Panc1 (cell line): ENCODE measurements around the gene EXD1. TPM values are rescaled to one million over a fixed set of nuclear protein-coding genes. Genes with fewer than 3 reads are reported as not detected.

ENCODE experiments used
- ATAC-seq: fragments of 200-7000 bp; cut with Tn5 transposase; 2 replicates; pipeline ENCODE4 v1.9.1; 2020; ENCODE audit warnings: mild to moderate bottlenecking, moderate library complexity
- BruUV-seq: library from RNA; stranded (reverse); fragments of 400-500 nt; replicated peaks from 2 replicates; lab custom pipeline; 2021; lab: Mats Ljungman, UMichigan
- CTCF ChIA-PET: fragments of 300-600 bp; sonication (Branson Sonifier 250); formaldehyde crosslinking; loops from one replicate; lab custom pipeline; 2022; ENCODE audit warnings: antibody characterized with exemption; lab: Charles Lee
- POLR2A ChIA-PET: fragments of 300-600 bp; sonication (Branson Sonifier 250); formaldehyde crosslinking; loops from one replicate; lab custom pipeline; 2022; ENCODE audit warnings: antibody characterized with exemption; lab: Charles Lee
- DNase-seq: peaks from one replicate; pipeline ENCODE4 v3.0.0-alpha.2; 2010; ENCODE audit warnings: low read depth, low spot score
- H3K27ac ChIP-seq: 2 replicates; pipeline ENCODE4 v1.5.1; 2011; ENCODE audit warnings: mild to moderate bottlenecking, low read length, inconsistent platforms
- H3K27me3 ChIP-seq: fragments of 200-500 bp; sonication (Bioruptor generic); 2 replicates; pipeline ENCODE4 v1.6.0; 2014; ENCODE audit warnings: low read length, inconsistent platforms; ENCODE audit not compliant: control insufficient read depth, insufficient read depth
- H3K36me3 ChIP-seq: fragments of 200-500 bp; sonication (Bioruptor generic); 2 replicates; pipeline ENCODE4 v1.5.1; 2014; ENCODE audit warnings: inconsistent platforms, mild to moderate bottlenecking, low read length, moderate library complexity; ENCODE audit not compliant: control insufficient read depth, insufficient read depth
- H3K4me1 ChIP-seq: 2 replicates; pipeline ENCODE4 v1.5.1; 2011; ENCODE audit warnings: inconsistent platforms, mild to moderate bottlenecking, low read length, moderate library complexity; ENCODE audit not compliant: control insufficient read depth, insufficient read depth
- H3K4me3 ChIP-seq, 2 experiments: 2 replicates each; pipeline ENCODE4 v1.5.1; 2011 to 2012; ENCODE audit warnings: low read depth in 2 of 2, low read length in 2 of 2, mild to moderate bottlenecking in 2 of 2, inconsistent platforms in 1 of 2, moderate library complexity in 1 of 2
- H3K9me3 ChIP-seq: fragments of 200-500 bp; sonication (Bioruptor generic); 2 replicates; pipeline ENCODE4 v1.5.1; 2014; ENCODE audit warnings: low read depth, mild to moderate bottlenecking, inconsistent platforms, low read length, moderate library complexity; ENCODE audit not compliant: control insufficient read depth, insufficient read depth
- POLR2AphosphoS5 ChIP-seq: IDR thresholded peaks from 2 replicates; pipeline ENCODE4 v1.6.1; 2012; ENCODE audit warnings: mild to moderate bottlenecking, low read depth, low read length, moderate library complexity
- REST ChIP-seq, 2 experiments: IDR thresholded peaks; 2 replicates each; pipeline ENCODE4 v1.6.1; 2011 to 2012; ENCODE audit warnings: low read depth in 2 of 2, control low read depth in 1 of 2, low read length in 1 of 2, mild to moderate bottlenecking in 1 of 2, moderate library complexity in 1 of 2; ENCODE audit not compliant: insufficient read depth in 1 of 2
- SIN3A ChIP-seq: IDR thresholded peaks from 2 replicates; pipeline ENCODE4 v1.6.1; 2012; ENCODE audit warnings: low read depth, mild to moderate bottlenecking, low read length, moderate library complexity, borderline replicate concordance; ENCODE audit not compliant: insufficient read depth
- TCF7L2 ChIP-seq: IDR thresholded peaks from 2 replicates; pipeline ENCODE4 v1.6.1; 2011; ENCODE audit warnings: mild to moderate bottlenecking, low read depth, low read length, inconsistent platforms
- in situ Hi-C: cut with HindIII; loops from 2 replicates; pipeline ENCODE4 v1.10.0; 2016; ENCODE audit warnings: low sequenced_read_pairs, low pct_unique_long_range_greater_than_20kb
- intact Hi-C: fragments of 100-400 bp; cut with micrococcal nuclease; formaldehyde crosslinking; loops from one replicate; pipeline ENCODE4 v1.10.0; 2022; ENCODE audit not compliant: unreplicated experiment
- total RNA-seq: library from RNA; stranded (reverse); gene quantifications from one replicate; pipeline ENCODE4 v1.2.1, GENCODE V29; 2021; ENCODE audit not compliant: unreplicated experiment
- TF ChIP-seq, protein P1 (sequence below): fragments of 450-650 bp; IDR thresholded peaks from 2 replicates; pipeline ENCODE4 v1.5.1; 2017; ENCODE audit warnings: mild to moderate bottlenecking

EXD1 gene
- total RNA-seq, 1 experiment from 2014 or later, result 0.15 TPM

- H3K4me1 ChIP-seq, result no peaks in the 10 kb centered on the region
- no peaks in the 10 kb centered on the region for H3K9me3 ChIP-seq
- DNase-seq (no peak), ATAC-seq (no peak)
- TF ChIP-seq TCF7L2 (no peak), REST (IDR thresholded peaks at IDR 0.05; ENCODE audit: insufficient read depth in 1 of 2, low read depth in 2 of 2, low read length in 1 of 2) (no peak), SIN3A (no peak), POLR2AphosphoS5 (no peak)
- TF ChIP-seq, protein P1, sequence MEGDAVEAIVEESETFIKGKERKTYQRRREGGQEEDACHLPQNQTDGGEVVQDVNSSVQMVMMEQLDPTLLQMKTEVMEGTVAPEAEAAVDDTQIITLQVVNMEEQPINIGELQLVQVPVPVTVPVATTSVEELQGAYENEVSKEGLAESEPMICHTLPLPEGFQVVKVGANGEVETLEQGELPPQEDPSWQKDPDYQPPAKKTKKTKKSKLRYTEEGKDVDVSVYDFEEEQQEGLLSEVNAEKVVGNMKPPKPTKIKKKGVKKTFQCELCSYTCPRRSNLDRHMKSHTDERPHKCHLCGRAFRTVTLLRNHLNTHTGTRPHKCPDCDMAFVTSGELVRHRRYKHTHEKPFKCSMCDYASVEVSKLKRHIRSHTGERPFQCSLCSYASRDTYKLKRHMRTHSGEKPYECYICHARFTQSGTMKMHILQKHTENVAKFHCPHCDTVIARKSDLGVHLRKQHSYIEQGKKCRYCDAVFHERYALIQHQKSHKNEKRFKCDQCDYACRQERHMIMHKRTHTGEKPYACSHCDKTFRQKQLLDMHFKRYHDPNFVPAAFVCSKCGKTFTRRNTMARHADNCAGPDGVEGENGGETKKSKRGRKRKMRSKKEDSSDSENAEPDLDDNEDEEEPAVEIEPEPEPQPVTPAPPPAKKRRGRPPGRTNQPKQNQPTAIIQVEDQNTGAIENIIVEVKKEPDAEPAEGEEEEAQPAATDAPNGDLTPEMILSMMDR, result no peak
- POLR2A ChIA-PET, result no interaction called here
- no TSS peak for BruUV-seq
- in situ Hi-C loops (no loop called here), intact Hi-C loops (no loop called here)
- H3K27me3 ChIP-seq, result no peaks in the 10 kb centered on the region
- H3K4me3 ChIP-seq, result no peak overlapping the region
- H3K27ac ChIP-seq, result no peak overlapping the region
- CTCF ChIA-PET, result no interaction called here
- no peaks in the 10 kb centered on the region for H3K36me3 ChIP-seq
These were observed 36.1 kb downstream of the EXD1 start for GRCh38 chr15:41194444-41194843.

DNA sequence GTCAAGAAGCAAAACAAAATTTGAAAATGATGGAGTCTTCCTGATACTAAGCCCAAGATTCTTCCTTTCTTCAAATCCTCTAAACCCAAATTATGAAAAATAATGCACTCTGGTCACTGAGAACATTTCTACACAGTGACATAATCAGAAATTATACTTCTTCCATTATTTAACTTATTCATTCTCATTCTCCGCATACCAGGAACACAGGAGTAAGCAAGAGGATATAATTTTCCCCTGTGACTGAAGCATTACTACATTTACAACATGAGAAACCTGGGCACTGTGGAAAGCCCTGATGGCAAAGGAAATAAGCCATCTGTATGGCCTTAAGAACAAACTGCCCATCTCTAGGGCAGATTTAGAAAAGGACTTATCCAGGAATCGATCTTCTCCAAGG lies 47.0 kb downstream of the EXD1 start:
- Histone ChIP-seq H3K27ac (no peak overlapping the region), H3K4me3 (no peak overlapping the region), H3K4me1 (no peaks in the 10 kb centered on the region), H3K9me3 (no peaks in the 10 kb centered on the region), H3K36me3 (no peaks in the 10 kb centered on the region), H3K27me3 (no peaks in the 10 kb centered on the region)
- DNase-seq (no peak), ATAC-seq (no peak)
- CTCF ChIA-PET, result interaction anchor here (0.6 to 0.8 kb wide), 2 partner anchors 25 to 280 kb away, joined by 3 to 4 read pairs; no protein-coding TSS in a partner anchor
- in situ Hi-C loops, result no loop called here
- BruUV-seq, result no TSS peak
- intact Hi-C loops, result loop anchor here (10.0 kb wide), 3 partner anchors 99 to 239 kb away; no protein-coding TSS in a partner anchor
- no peak for TF ChIP-seq SIN3A
- TF ChIP-seq TCF7L2, result no peak
- TF ChIP-seq REST (IDR thresholded peaks at IDR 0.05; ENCODE audit: insufficient read depth in 1 of 2, low read depth in 2 of 2, low read length in 1 of 2), result no peak
- TF ChIP-seq POLR2AphosphoS5, result no peak
- TF ChIP-seq, protein P1, result no peak
- POLR2A ChIA-PET, result no interaction called here
